GM19324 (cell line): ENCODE measurements around the gene TCEAL4.
A peak's percentile ranks its signal among the peaks of the same experiment; 100 is the strongest.

Source experiments
- ATAC-seq: cut with Tn5 transposase; IDR thresholded peaks from one replicate; pipeline ENCODE4 v1.9.1; 2021; ENCODE audit warnings: mild to moderate bottlenecking, moderate library complexity; ENCODE audit not compliant: unreplicated experiment, low FRiP score

Gene TCEAL4

DNA sequence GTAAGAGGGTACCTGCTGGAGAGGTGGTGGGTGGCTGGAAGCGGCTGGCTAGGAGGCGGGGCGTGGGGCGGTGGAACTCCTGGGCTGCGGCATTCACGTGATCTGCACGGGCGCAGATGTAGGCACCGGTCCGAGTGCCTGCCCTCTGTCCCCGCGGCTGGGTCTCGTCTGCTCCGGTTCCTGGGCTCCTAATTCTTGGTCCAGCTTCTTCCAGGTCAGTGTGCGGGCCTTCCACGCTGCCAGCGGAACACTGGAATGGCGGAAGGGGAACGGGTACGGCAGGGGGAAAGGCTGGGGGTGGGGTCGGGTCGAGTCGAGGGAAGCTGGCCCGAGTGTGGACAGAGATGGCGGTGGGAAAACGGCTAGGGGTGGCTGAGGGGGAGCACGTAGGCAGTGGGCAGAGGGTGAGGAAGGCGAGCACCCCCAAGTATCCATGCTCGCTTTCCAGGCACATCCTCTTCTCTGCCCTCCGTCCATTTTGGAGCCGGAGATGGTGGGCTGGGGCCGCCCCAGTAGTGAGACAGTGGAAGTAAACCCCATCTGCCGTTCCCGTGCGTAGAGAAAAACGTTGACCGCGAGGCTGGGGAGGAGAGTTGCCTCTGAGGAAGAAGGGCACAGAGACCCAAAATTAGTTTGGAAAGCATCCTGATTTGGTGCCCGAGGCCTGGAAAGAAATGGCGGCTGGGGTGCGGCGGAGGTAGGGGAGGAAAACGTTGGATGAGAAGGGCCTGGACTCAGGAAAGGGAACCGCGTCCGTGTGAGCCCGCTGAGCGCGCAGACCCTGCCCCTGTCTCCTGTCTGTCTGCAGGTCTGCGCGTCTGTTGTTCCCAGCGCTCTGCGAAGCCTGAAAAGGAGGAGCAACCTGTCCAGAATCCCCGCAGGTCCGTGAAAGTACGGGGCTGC is at the start of gene TCEAL4:
Gene TCEAL4, plus strand, starts transcription at position 105 of the 903 bp plus-strand sequence. CDS start 1,161 bp downstream, outside the sequence.
- ATAC-seq = peak; percentile 85

DNA sequence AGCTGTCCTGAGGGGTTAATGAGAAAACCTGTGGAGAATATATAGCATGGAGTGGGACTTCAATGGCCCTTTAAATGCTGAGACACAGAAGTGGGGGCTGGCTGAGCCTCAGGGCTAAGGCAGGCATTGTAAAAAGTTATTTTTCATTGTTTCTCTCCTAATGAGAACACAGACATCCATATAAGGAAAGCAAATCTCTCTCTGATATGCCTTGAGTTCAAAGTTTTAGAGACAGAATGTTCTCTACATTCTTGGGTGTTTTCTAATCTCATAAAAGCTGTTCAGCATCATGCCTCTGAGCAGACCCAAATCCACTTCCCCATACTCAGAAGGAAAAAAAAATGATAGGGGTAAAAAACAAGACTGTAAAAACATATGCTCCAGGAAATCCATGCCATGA is 49.2 kb upstream of the TCEAL4 start:
- ATAC-seq = no peak

DNA sequence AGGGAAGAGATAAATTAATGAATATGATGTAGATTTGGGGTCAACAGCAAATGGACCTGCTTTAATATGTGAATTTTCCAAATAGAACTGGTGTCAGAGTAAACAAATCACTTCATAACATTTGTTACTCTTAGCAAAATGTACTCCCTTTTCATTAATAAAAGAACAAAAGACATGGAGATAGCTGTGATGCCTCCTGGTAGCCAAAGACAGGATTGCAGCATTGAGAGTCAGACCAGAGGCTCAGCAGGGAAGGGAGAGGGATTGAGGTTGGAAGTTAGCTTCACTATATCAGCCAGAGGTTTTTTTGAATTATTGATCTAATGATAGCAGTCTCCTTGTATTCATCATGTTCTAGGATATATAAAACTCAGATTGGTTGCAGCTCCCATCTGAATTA is 48.6 kb upstream of the TCEAL4 start:
- ATAC-seq = no peak

DNA sequence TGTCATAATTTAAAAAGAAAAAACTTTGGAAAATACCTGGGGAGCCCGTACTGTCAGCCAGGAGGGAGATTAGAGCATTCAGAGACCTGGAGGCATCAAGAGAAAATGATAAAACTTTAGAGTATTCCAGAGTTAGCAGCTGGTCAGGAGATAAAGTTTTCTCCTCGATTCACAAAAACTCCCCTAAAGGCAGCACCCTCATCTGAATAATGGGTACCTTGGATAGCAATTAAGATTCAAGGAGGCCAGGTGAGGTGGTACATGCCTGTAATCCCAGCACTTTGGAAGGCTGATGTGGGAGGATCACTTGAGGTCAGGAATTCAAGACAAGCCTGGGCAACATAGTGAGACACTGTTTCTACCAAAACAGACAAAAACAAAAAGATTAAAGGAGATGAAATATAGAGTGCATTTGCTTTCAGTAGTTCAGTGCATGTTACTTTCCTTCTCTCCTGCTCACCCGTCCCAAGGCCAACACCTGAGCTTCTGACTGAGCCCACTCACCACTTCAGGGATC is 47.4 kb upstream of the TCEAL4 start:
- no peak for ATAC-seq

DNA sequence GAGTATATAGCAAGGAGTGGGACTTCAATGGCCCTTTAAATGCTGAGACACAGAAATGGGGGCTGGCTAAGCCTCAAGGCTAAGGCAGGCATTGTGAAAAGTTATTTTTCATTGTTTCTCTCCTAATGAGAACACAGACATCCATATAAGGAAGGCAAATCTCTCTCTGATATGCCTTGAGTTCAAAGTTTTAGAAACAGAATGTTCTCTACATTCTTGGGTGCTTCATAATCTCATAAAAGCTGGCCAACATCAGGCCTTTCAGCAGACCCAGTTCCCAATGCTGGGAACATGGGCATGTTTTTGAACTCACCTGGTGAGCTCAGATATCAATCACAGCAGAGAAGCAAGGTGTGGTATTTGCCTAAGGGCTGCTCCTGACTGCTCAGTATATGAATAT is 46.6 kb upstream of the TCEAL4 start:
- ATAC-seq = no peak

DNA sequence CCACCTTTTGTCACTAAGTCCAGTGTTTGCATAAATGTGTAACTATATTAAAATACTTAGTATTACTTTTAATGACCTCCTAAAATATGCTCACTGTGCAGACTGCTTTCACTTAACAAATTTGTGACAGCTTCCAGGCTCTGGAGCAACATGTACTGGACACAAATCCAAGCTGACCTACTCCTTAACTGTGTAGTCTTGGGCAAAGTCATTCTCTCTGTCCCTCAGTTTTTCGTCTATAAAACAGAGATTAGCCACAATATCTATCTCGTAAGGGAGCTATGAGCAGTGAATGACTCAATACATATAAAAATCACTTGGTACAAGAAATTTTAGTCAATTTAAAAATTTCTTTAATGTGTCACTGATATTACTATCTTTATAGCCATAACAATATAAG is 45.6 kb upstream of the TCEAL4 start:
- ATAC-seq = no peak

DNA sequence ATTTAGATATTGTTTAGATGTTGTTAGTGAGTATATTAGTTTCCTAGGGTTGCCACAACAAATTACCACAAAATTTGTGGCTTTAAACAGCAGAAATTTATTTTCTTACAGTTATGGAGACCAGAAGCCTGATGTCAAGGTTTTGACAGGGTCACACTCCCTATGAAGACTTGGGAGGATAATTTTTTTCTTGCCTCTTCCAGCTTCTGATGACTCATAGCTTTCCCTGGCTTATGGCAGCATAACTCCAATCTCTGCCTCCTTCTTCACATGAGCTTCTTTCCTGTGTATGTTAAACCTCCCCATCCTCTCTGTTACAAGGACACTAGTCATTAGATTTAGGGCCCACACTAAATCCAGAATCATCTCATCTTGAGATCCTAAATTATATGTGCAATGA is 45.2 kb upstream of the TCEAL4 start:
- ATAC-seq = no peak

DNA sequence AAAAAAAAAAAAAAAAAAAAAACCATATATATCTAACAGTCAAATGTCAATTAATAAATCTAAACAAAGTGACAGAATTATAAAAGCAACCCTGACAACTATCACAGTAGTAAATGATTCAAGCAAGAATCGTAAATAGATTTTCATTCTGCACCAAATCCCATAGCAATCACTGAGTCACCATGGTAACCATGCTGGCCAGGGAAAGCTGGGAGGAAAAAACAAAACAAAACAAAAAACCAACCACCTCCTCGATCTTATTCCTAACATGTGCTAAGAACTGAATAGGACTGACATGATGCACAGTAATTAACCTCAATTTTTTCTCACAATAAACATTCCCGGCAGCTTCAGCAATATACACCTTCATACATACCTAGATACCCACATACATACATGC is 35.4 kb upstream of the TCEAL4 start:
- ATAC-seq = no peak

DNA sequence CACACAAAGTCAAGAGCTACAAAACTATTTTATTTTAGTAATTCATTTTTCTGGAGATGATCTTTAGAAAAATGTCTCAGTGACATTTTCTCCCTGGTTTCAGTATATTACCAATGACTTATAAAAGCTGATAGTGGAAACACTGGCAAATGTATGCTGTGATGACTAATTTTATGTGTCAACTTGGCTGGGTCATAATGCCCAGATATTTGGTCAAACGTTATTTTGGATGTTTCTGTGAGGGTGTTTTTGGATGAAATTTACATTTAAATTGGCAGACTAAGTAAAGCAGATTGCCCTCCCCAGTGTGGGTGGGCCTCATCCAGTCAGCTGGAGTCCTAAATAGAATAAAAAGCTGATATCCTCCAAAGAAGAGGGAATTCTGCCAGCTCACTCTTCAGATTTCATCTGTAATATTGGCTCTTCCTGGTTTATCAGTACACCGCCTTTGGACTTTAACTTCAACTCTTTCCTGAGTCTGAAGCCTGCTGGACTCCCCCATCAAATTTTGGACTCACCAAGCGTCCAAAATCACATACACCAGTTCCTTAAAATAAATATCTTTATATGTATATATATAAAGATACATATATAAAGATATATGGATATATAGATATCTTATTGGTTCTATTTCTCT is 34.8 kb upstream of the TCEAL4 start:
- no peak for ATAC-seq

DNA sequence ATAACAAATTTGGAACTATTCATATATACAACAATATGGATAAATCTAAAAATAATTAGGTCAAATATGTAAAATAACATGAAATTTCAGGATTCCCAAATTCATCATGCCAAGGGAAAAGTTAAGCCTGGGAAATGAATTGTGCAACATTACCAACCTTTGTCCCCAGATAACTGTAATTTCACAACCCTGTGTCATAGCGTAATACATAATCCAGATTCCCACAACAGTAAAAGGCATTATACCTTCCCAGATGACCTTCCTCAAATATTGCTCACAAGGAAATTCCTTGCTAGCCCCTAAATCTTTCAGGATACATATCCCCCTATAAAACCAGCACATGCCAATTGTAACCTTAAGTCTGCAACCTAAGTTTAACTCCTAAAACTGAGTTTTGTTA is 33.1 kb upstream of the TCEAL4 start:
- ATAC-seq = no peak

DNA sequence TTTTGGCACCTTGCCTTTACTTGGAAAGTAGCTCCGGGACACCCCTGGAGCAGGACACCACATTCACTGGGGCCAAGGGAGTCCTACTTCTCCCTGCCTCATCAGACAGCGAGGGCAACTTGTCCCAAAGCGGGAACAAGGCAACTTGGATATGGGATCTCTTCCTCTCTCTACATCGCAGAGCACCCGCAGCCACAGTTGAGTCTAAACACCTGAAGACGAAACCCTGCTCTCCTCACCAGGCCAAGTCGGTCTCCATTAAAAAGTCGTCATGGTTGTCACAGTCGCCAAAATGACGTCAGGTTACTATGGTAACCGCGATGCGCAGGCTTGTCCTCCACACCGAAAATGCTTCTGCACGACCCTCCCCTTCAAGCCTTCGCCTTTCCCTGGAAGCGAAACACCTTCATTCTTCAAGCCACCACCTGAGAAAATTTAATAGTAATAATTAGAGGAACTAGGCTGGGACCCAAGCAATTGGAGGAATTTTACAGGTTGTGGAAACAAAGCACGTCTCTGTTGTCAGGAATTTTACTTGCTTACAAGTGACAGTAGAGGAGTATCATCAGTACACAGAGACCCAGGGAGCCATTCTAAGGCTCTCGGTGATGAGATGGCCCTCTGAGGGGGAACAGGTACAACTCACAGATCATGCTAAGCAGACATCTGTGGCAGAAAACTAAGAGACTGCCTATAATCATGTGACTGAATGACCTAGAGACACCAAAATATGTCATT is 30.5 kb upstream of the TCEAL4 start:
- ATAC-seq = peak; percentile 87

DNA sequence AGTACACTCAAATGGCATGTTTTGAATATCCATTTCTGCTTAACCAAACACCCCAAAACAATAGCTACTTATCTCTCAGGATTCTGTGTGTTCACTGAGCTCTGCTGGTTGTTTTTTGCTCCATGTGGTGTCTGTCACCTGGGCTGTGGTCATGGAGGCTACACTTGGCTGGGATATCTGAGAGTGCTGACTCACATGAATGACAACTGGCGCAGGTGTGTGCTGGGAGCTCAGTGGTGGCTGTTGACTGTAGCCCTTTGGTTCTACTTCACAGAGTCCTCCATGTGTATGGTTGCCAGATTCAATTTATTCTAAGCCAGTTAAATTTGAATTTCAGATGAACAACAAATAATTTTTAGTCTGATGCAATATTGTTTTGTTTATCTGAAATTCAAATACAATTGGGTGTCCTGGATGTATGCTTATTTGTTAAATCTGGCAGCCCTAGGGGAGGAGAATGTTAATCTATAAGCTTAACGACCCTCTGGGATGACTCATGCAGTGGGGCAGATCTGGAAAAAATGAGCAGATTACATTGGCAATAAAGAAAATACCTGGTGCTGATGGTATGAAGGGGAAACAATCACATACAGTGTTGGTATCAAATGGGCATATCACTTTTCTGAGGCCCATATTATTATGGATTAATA is 28.2 kb upstream of the TCEAL4 start:
- no peak for ATAC-seq

DNA sequence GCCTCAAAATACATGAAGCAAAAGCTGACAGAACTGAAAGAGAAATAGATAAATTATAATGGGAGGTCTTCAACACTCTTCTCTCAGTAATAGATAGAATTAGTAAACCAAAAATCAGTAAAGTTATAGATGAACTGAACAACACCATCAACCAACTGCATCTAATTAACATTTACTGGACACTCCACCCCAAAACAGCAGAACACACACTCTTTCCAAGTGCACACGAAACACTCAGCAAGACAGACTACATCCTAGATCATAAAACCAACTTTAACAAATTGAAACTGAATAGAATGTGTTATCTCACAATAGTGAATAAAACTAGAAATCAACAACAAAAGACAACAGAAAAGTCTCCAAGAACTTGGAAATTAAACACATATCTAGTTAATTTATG is 25.1 kb upstream of the TCEAL4 start:
- ATAC-seq = no peak

DNA sequence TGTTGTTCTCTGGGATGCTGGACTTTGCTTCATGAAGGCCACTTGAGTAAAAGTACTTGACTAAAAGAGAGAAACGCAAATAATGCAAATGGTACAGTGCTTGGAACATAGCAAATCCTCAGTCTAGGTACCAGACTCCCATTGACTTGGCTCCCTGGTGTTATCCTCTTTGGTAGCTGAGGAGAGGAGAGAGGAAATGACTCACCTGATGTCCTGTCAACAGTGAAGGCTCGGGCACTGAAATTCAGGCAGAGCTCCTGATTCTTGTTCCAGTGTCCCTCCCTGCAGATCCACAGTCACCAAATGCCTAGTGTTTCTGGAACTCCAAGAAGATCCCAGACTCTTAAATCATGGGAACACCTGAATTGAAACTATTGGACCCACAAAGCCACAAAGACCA is 22.5 kb upstream of the TCEAL4 start:
- ATAC-seq = no peak

DNA sequence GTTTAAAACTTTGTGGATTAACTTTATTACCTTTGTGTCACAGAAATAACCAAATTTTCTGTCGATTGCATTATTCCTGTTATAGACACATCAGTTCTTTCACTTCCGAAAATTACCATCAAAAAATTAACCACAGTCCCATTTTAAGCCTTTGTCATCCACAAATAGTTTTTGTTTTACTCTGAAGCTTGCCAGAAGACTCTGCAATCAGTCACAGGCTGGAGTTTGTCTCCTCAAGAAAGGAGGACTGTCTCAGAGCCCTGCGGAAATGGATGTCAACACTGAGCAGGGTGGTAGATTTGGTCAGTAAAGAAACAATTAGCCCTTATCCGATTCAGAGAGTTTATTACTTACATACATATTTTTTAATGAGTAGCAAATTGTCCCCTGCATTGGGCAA is 20.1 kb upstream of the TCEAL4 start:
- ATAC-seq = no peak

DNA sequence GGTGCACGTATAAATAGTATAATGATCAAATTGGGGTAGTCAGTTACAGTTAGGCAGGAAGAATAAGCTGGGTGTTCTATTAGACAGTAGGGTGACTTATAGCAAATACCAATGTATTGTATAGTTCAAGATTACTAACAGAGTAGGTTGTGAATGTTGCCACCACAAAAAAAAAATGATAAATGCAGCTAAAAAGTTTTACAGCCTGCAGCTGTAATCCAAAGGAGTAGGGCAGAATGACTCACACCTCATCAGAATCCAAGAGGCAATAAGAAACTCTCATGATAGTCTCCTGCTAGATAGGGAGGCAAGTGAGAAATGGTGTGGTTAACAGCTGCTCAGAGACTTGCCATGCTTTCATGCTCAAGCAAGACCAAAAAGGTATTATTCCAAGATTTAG is 19.6 kb upstream of the TCEAL4 start:
- ATAC-seq = no peak

DNA sequence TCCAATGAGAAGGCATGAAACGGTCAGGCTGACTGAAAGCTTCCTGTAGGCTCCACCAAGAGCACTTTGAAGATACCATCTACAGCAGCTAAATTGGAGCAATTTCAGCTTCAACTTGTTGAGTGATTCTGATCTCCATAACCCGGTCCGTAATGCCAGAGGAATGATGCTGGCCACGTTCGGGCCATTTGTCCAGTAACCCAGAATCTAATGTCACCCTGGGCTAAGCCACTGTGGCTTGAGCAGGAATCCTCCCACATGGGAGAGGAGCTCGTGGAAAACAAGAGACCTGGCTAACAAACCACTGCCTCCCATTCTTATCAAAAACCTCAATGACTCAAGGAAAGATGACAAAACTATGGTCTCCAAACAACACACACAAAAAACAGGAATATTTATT is 14.2 kb upstream of the TCEAL4 start:
- no peak for ATAC-seq

DNA sequence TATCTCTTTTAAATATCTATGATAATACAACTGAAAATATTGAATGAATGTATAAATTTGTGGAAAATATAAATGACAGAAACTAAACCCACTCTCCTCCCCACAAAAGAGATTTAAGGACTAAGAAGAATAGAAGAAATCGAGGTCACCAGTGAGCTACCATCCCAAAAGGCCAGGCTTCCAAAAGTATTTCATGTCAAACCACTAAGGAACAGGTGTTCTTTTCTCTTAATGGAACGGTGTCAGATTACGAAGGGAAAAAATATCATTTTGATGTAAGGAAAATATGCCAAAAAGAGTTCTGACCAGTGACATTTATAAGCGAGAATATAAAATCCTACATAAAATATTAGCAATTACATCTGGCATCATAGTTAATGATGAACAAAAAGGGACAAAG is 13.6 kb upstream of the TCEAL4 start:
- ATAC-seq = no peak

DNA sequence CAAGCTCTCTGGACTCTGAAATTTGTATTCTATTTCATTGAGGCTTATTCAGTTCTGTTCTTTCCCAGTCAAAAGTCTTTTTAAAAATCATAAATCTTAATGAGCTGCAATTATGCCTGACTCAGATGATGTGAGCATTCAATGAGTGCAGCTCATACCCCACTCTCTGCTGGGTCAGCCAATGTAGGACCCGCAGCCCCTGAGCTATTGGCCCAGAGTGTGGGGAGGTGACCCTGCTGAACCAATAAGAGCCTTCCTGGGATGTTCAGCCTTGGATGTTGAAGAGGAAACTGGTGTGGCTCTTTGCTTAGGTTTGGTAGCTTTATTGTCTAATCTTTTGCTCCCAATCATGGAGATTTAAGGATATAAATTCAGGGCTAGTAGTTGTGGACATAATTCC is 12.1 kb upstream of the TCEAL4 start:
- ATAC-seq = no peak

DNA sequence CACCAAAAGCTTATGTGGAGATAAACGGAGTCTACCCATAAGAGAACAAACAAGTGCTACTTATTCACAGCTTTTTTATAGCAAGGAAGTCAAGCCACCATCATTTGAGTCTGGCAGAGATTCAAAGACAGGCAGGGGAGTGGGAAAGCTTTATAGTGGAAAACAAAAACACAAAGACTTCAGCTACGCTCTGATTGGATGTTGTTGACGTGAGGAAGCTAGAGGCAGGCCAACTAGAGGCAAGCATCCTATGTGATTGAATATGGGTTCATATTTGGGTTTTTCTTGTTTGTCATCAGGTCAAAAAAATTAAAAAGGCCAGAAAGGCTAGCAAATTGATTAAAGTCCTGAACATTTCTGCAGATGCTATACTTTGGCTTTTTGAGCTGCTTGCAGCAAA is 719 bp upstream of the TCEAL4 start:
- no peak for ATAC-seq

DNA sequence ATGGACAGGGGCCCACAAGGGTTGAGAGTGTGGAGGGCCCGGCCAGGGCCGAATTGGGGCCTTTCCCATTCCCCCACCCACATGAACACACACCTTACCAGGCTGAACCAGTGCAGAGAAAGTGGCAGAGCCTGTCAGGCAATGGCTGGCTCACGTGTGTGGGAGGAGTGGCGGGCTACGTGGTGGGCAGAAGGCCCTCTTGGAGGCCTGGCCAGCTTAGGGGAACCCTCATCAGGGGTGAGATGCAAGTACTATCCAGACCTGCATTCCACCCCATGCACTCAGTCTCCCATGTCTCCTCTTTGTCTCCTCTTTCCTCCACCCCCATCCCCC is 965 bp downstream of the TCEAL4 start:
- no peak for ATAC-seq
